B cell (primary cell): ENCODE results near the gene SERPINE1. TPM values are rescaled to one million over a fixed set of nuclear protein-coding genes. Genes with fewer than 3 reads are reported as not detected.
"Not testable (repeated sequence)": the region's sequence is repeated elsewhere in the genome, so short reads cannot be mapped to it uniquely, and the experiment has no call there.

Experiments used
- ATAC-seq: fragments of 200-7000 bp; cut with Tn5 transposase; one replicate; pipeline ENCODE4 v1.10.0; 2021; ENCODE audit warnings: low read depth, mild to moderate bottlenecking, moderate number of reproducible peaks, moderate library complexity
- CTCF ChIA-PET: fragments of 350-600 bp; sonication (Branson Sonifier 250); formaldehyde crosslinking; loops from one replicate; lab custom pipeline; 2021; ENCODE audit warnings: antibody characterized with exemption, inconsistent platforms; lab: Charles Lee
- POLR2A ChIA-PET: fragments of 350-600 bp; sonication (Branson Sonifier 250); formaldehyde crosslinking; loops from one replicate; lab custom pipeline; 2021; ENCODE audit warnings: antibody characterized with exemption; lab: Charles Lee
- DNase-seq: peaks from one replicate; pipeline ENCODE4 v3.0.0; 2013
- H2AFZ ChIP-seq: 2 replicates; pipeline ENCODE4 v1.6.1; 2012; ENCODE audit warnings: mild to moderate bottlenecking, low read depth, low read length; ENCODE audit not compliant: insufficient read depth, poor library complexity, severe bottlenecking
- H3K27ac ChIP-seq, 2 donors: 1 replicate in 1 of 2; 2 replicates in 1 of 2; pipeline ENCODE4 v1.5.1; 2012 to 2013; ENCODE audit warnings: low read length in 2 of 2, mild to moderate bottlenecking in 2 of 2, moderate library complexity in 1 of 2
- H3K27me3 ChIP-seq, 4 experiments: fragments of 200-600 bp in 1 of 4; sonication (generic) in 1 of 4; replicated peaks in 1 of 4; 1 replicate in 2 of 4; 2 replicates in 2 of 4; pipeline versions ENCODE4 v1.6.1 to v1.7.0; 2013 to 2016; ENCODE audit warnings: low read length in 3 of 4, mild to moderate bottlenecking in 2 of 4, mixed read lengths in 1 of 4, moderate library complexity in 1 of 4; ENCODE audit not compliant: insufficient read depth in 4 of 4, control insufficient read depth in 3 of 4; ENCODE audit errors: control extremely low read depth in 1 of 4
- H3K36me3 ChIP-seq, 2 experiments: replicated peaks in 1 of 2; 1 replicate in 1 of 2; 2 replicates in 1 of 2; pipeline versions ENCODE4 v1.6.1 to v1.7.1; 2013; ENCODE audit warnings: low read length in 1 of 2; ENCODE audit not compliant: insufficient read depth in 2 of 2, control insufficient read depth in 1 of 2; ENCODE audit errors: control extremely low read depth in 1 of 2, extremely low read depth in 1 of 2
- H3K4me1 ChIP-seq, 2 donors: fragments of 200-600 bp in 1 of 2; sonication (generic) in 1 of 2; 1 replicate in 1 of 2; 2 replicates in 1 of 2; pipeline versions ENCODE4 v1.5.1 to v1.6.1; 2013 to 2017; ENCODE audit warnings: low read length in 2 of 2; ENCODE audit not compliant: control insufficient read depth in 2 of 2, insufficient read depth in 2 of 2
- H3K4me2 ChIP-seq: replicated peaks from 2 replicates; pipeline ENCODE3; 2012; ENCODE audit warnings: mild to moderate bottlenecking, low read depth, low read length; ENCODE audit not compliant: poor library complexity, severe bottlenecking
- H3K4me3 ChIP-seq, 5 experiments: fragments of 200-600 bp in 1 of 5; sonication (generic) in 1 of 5; 1 replicate in 3 of 5; 2 replicates in 2 of 5; pipeline versions ENCODE4 v1.5.1 to v1.7.0; 2011 to 2016; ENCODE audit warnings: low read length in 4 of 5, mild to moderate bottlenecking in 4 of 5, low read depth in 2 of 5, control low read depth in 1 of 5, moderate library complexity in 1 of 5; ENCODE audit not compliant: insufficient read depth in 1 of 5; ENCODE audit errors: control extremely low read depth in 1 of 5, extremely low read depth in 1 of 5
- H3K79me2 ChIP-seq: fragments of 200-600 bp; sonication (generic); one replicate; pipeline ENCODE4 v1.6.0; 2016; ENCODE audit warnings: low read length; ENCODE audit not compliant: control insufficient read depth, insufficient read depth
- H3K9ac ChIP-seq: fragments of 200-600 bp; sonication (generic); 2 replicates; pipeline ENCODE4 v1.6.1; 2017; ENCODE audit warnings: mild to moderate bottlenecking, low read length, moderate library complexity
- H3K9me3 ChIP-seq, 3 donors: one replicate each; pipeline versions ENCODE4 v1.6.1 to v1.7.1; 2013; ENCODE audit warnings: low read length in 2 of 3; ENCODE audit not compliant: control insufficient read depth in 2 of 3, insufficient read depth in 1 of 3; ENCODE audit errors: control extremely low read depth in 1 of 3
- H4K20me1 ChIP-seq: 2 replicates; pipeline ENCODE4 v1.6.0; 2012; ENCODE audit warnings: mild to moderate bottlenecking, low read length; ENCODE audit not compliant: insufficient read depth, control insufficient read depth, poor library complexity, severe bottlenecking
- H3K27ac Mint-ChIP-seq: one replicate; pipeline ENCODE4 v1.8.0; 2021; ENCODE audit warnings: mixed read lengths
- H3K27me3 Mint-ChIP-seq: one replicate; pipeline ENCODE4 v1.8.0; 2021; ENCODE audit warnings: mixed read lengths
- H3K4me1 Mint-ChIP-seq: one replicate; pipeline ENCODE4 v1.8.0; 2021; ENCODE audit warnings: mixed read lengths
- H3K4me3 Mint-ChIP-seq: one replicate; pipeline ENCODE4 v1.8.0; 2021; ENCODE audit warnings: mixed read lengths
- H3K9me3 Mint-ChIP-seq: one replicate; pipeline ENCODE4 v1.8.0; 2022; ENCODE audit warnings: mixed read lengths; ENCODE audit not compliant: insufficient read depth
- CTCF ChIP-seq: fragments of 200-600 bp; IDR thresholded peaks from one replicate; pipeline ENCODE4 v1.8.0; 2022; ENCODE audit warnings: antibody characterized with exemption, mild to moderate bottlenecking
- EZH2 ChIP-seq: IDR thresholded peaks from 2 replicates; pipeline ENCODE4 v1.6.1; 2012; ENCODE audit warnings: borderline replicate concordance, low read depth, mild to moderate bottlenecking, moderate library complexity, low read length; ENCODE audit not compliant: insufficient read depth, poor library complexity, severe bottlenecking
- WGBS: methylation state at CpG from one replicate; pipeline ENCODE4 v1.1.5; 2013; ENCODE audit warnings: missing lambda C conversion rate; ENCODE audit not compliant: insufficient coverage; 5-methylcytosine and 5-hydroxymethylcytosine counted together
- intact Hi-C: fragments of 100-400 bp; cut with micrococcal nuclease; formaldehyde crosslinking; loops from one replicate; pipeline ENCODE4 v1.10.0; 2022
- polyA plus RNA-seq: library from polyadenylated mRNA; depleted of rRNA; stranded (reverse); fragments of >200 nt; gene quantifications from 2 replicates; pipeline ENCODE4 v1.2.3, GENCODE V29; 2012
- total RNA-seq, 2 donors: library from RNA; stranded (reverse); fragments of 120-200 nt in 1 of 2; gene quantifications; 1 replicate in 1 of 2; 2 replicates in 1 of 2; pipeline versions ENCODE4 v1.2.3 to v1.2.4, GENCODE V29; 2013 to 2022

Gene SERPINE1
- total and polyA plus RNA-seq, 2 donors (not counting 1 experiment from before 2014, with no cell fraction given) = 0.07 to 0.09 TPM

DNA sequence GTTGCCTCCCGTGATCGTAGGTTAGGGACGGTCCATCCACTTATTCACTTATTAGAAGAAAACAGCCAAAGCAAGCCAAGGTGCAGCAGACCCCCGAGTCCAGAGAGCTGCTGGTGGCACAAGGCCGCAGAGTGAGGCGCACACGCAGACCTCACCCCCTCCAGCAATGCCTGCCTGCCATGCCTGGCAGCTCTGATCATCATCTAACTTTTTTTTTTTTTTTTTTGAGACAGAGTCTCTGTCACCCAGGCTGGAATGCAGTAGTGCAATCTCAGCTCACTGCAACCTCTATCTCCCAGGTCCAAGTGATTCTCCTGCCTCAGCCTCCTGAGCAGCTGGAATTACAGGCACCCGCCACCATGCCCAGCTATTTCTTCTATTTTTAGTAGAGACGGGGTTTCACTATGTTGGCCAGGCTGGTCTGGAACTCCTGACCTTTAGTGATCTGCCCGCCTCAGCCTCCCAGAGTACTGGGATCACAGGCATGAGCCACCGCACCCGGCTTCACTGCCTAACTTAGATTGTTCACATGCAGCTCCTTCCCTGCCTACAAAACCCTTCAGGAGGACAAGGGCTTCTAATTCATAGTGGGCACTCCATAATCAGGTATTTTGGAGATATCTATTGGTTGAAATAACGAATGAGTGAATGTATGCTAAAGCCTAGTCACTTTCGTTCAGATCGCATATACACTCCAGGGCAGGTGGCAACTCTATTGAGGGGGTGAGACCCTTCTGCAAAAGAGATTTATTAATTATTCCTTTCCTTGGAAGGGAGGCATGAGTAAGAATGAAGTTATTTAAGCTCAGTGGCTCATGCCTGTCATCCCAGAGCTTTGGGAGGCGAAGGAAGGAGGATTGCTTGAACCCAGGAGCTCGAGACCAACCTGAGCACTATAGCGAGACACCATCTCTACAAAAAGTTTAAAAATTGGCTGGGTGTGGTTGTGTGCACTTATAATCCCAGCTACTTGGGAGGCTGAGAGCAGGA is 25.8 kb upstream of the SERPINE1 start:
- TF ChIP-seq EZH2 (no peak), CTCF (no peak)
- Mint-ChIP-seq H3K4me1 (no peaks in the 10 kb centered on the region), H3K9me3 (no peaks in the 10 kb centered on the region), H3K27me3 (peaks cover 26% of the 10 kb centered on the region), H3K27ac (no peak overlapping the region), H3K4me3 (no peak overlapping the region)
- ChIA-PET CTCF (interaction anchor here (0.6 kb wide), 1 partner anchor 24 kb away, joined by 3 read pairs; no protein-coding TSS in a partner anchor), POLR2A (no interaction called here)
- H3K9me3 ChIP-seq = peaks cover 0 to 5% (median 0%) of the 10 kb centered on the region in 3 donors
- no peaks in the 10 kb centered on the region for H3K79me2 ChIP-seq
- no peak for DNase-seq
- H4K20me1 ChIP-seq = peaks cover 17% of the 10 kb centered on the region
- WGBS = 93% methylated on average over 8 of the region's 18 CpGs
- ATAC-seq = no peak
- H3K27me3 ChIP-seq = peaks cover 0 to 46% (median 10%) of the 10 kb centered on the region in 4 experiments
- no peak overlapping the region for H3K4me3 ChIP-seq
- no peaks in the 10 kb centered on the region for H3K4me1 ChIP-seq
- H2AFZ ChIP-seq = no peak overlapping the region
- intact Hi-C loops = no loop called here
- no peak overlapping the region for H3K27ac ChIP-seq
- H3K36me3 ChIP-seq = no peaks in the 10 kb centered on the region
- H3K4me2 ChIP-seq = no peak overlapping the region
- H3K9ac ChIP-seq = no peak overlapping the region

DNA sequence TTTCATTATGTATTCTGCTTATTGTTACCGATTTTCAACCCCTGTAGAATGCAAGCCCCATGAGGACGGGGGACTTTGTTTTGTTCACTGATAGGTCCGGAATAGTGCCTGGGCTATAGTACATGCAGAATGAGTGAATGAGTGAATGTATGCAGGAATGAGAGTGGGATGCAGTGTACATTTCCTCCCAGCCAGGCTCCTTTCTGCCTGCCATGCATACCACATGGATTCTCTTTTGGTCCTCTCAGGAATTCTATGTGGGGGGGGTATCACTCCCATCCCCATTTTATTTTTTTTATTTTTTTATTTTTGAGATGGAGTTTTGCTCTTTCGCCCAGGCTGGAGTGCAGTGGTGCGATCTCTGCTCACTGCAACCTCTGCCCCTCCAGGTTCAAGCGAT is 24.9 kb upstream of the SERPINE1 start:
- Mint-ChIP-seq H3K27me3 (peaks cover 29% of the 10 kb centered on the region), H3K4me3 (no peak overlapping the region), H3K27ac (no peak overlapping the region), H3K4me1 (no peaks in the 10 kb centered on the region), H3K9me3 (no peaks in the 10 kb centered on the region)
- ChIA-PET POLR2A (no interaction called here), CTCF (no interaction called here)
- Histone ChIP-seq H3K27ac (no peak overlapping the region), H2AFZ (no peak overlapping the region), H3K9me3 (peaks cover 0 to 5% (median 0%) of the 10 kb centered on the region in 3 donors), H3K27me3 (peaks cover 0 to 46% (median 10%) of the 10 kb centered on the region in 4 experiments), H4K20me1 (peaks cover 8% of the 10 kb centered on the region), H3K79me2 (no peaks in the 10 kb centered on the region), H3K9ac (no peak overlapping the region), H3K4me1 (no peaks in the 10 kb centered on the region), H3K4me2 (no peak overlapping the region), H3K36me3 (no peaks in the 10 kb centered on the region), H3K4me3 (no peak overlapping the region)
- WGBS = 100% methylated on average over 4 of the region's 6 CpGs
- ATAC-seq (no peak), DNase-seq (no peak)
- TF ChIP-seq EZH2 = no peak
- no peak for TF ChIP-seq CTCF
- intact Hi-C loops = no loop called here

DNA sequence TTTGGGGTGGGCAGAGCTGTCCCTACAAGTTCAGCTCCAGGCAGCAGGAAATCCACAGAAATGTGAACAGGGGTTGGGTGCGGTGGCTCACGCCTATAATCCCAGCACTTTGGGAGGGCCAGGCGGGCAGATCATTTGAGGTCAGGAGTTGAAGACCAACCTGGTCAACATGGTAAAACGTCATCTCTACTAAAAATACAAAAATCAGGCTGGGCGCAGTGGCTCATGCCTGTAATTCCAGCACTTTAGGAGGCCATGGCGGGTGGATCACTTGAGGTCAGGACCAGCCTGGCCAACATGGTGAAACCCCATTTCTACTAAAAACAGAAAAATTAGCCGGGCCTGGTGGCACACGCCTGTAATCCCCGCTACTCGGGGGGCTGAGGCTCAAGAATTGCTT is 23.2 kb upstream of the SERPINE1 start:
- ATAC-seq, DNase-seq, H3K79me2 ChIP-seq, intact Hi-C loops, H3K4me3 ChIP-seq, H3K4me1 Mint-ChIP-seq, H3K4me2 ChIP-seq, H3K27ac Mint-ChIP-seq, H4K20me1 ChIP-seq, H3K36me3 ChIP-seq, H3K9me3 Mint-ChIP-seq, H3K9me3 ChIP-seq, H3K4me3 Mint-ChIP-seq, CTCF ChIA-PET, H3K27ac ChIP-seq, H3K9ac ChIP-seq, H2AFZ ChIP-seq, H3K4me1 ChIP-seq, POLR2A ChIA-PET: not testable (repeated sequence)
- peaks cover 0 to 46% (median 10%) of the 10 kb centered on the region in 4 experiments for H3K27me3 ChIP-seq
- 85% methylated on average over 10 of the region's 10 CpGs for WGBS
- peaks cover 38% of the 10 kb centered on the region for H3K27me3 Mint-ChIP-seq
